ENCODE data around the gene CCDC54.
"Not testable (repeated sequence)": the region's sequence is repeated elsewhere in the genome, so short reads cannot be mapped to it uniquely, and the experiment has no call there.

The CCDC54 gene

GRCh38 chr3:107377151-107377550 lies at the start of gene CCDC54:
Gene CCDC54 (plus strand): TSS chr3:107377439. CDS start chr3:107377588, 149 bp downstream.
- no peak for DNase-seq

GRCh38 chr3:107328069-107328468 lies 49.2 kb upstream of the CCDC54 start:
- no peak for DNase-seq

- no peak for DNase-seq
These were observed 48.2 kb upstream of the CCDC54 start for GRCh38 chr3:107329088-107329487.

GRCh38 chr3:107339690-107340089 lies 37.5 kb upstream of the CCDC54 start:
- DNase-seq, result not testable (repeated sequence)

- no peak for DNase-seq
These were observed 32.5 kb upstream of the CCDC54 start for GRCh38 chr3:107344722-107345121.

- no peak for DNase-seq
These were observed 31.3 kb upstream of the CCDC54 start for GRCh38 chr3:107345822-107346405.

- DNase-seq, result no peak
These were observed 30.7 kb upstream of the CCDC54 start for GRCh38 chr3:107346564-107346963.

- no peak for DNase-seq
These were observed 29.5 kb upstream of the CCDC54 start for GRCh38 chr3:107347751-107348150.

GRCh38 chr3:107356706-107357105 lies 20.5 kb upstream of the CCDC54 start:
- DNase-seq, result no peak

GRCh38 chr3:107361633-107362032 lies 15.6 kb upstream of the CCDC54 start:
- DNase-seq, result no peak

- no peak for DNase-seq
These were observed 12.2 kb upstream of the CCDC54 start for GRCh38 chr3:107365051-107365450.

- no peak for DNase-seq
These were observed 10.5 kb upstream of the CCDC54 start for GRCh38 chr3:107366766-107367165.

- peak; percentile 29 for DNase-seq
These were observed 9.9 kb upstream of the CCDC54 start for GRCh38 chr3:107367353-107367752.

GRCh38 chr3:107368654-107369398 lies 8.4 kb upstream of the CCDC54 start:
- no peak for DNase-seq

GRCh38 chr3:107369791-107370190 lies 7.4 kb upstream of the CCDC54 start:
- no peak for DNase-seq

GRCh38 chr3:107370907-107371306 lies 6.3 kb upstream of the CCDC54 start:
- no peak for DNase-seq

- no peak for DNase-seq
These were observed 4.7 kb upstream of the CCDC54 start for GRCh38 chr3:107372506-107372905.

- no peak for DNase-seq
These were observed 3.3 kb upstream of the CCDC54 start for GRCh38 chr3:107373896-107374295.

GRCh38 chr3:107375682-107376081 lies 1.6 kb upstream of the CCDC54 start:
- DNase-seq, result peak; percentile 1

GRCh38 chr3:107382631-107383030 lies 5.4 kb downstream of the CCDC54 start:
- no peak for DNase-seq

GRCh38 chr3:107384428-107384827 lies 7.2 kb downstream of the CCDC54 start:
- no peak for DNase-seq

GRCh38 chr3:107384907-107385306 lies 7.7 kb downstream of the CCDC54 start:
- no peak for DNase-seq

- DNase-seq, result no peak
These were observed 10.3 kb downstream of the CCDC54 start for GRCh38 chr3:107387555-107387954.

- DNase-seq, result no peak
These were observed 15.4 kb downstream of the CCDC54 start for GRCh38 chr3:107392549-107393165.
